ENCODE data around the gene MYL2.

Gene MYL2

GRCh38 chr12:110903511-110903910 is 16.9 kb downstream of the MYL2 start:
- no peaks in the 10 kb centered on the region for H3K9me3 ChIP-seq (ENCODE audit: severe bottlenecking)
- no peak for DNase-seq
- no peak overlapping the region for H3K4me3 ChIP-seq (ENCODE audit: low read depth, low read length)
- TF ChIP-seq CTCF (IDR thresholded peaks at IDR 0.05; ENCODE audit: low read depth, low read length), result no peak
- H3K36me3 ChIP-seq, result no peaks in the 10 kb centered on the region
- H3K27ac ChIP-seq, result no peak overlapping the region
- H3K27me3 ChIP-seq (ENCODE audit: insufficient read depth, low read depth, severe bottlenecking), result no peaks in the 10 kb centered on the region

GRCh38 chr12:110901401-110901800 is 19.0 kb downstream of the MYL2 start:
- no peaks in the 10 kb centered on the region for H3K9me3 ChIP-seq (ENCODE audit: severe bottlenecking)
- no peaks in the 10 kb centered on the region for H3K27me3 ChIP-seq (ENCODE audit: insufficient read depth, low read depth, severe bottlenecking)
- TF ChIP-seq CTCF (IDR thresholded peaks at IDR 0.05; ENCODE audit: low read depth, low read length), result no peak
- DNase-seq, result no peak
- H3K27ac ChIP-seq, result no peak overlapping the region
- no peak overlapping the region for H3K4me3 ChIP-seq (ENCODE audit: low read depth, low read length)
- H3K36me3 ChIP-seq, result no peaks in the 10 kb centered on the region

- Histone ChIP-seq H3K9me3 (ENCODE audit: severe bottlenecking) (peaks cover 2% of the 10 kb centered on the region), H3K27me3 (ENCODE audit: insufficient read depth, low read depth, severe bottlenecking) (peaks cover 3% of the 10 kb centered on the region), H3K4me3 (ENCODE audit: low read depth, low read length) (no peak overlapping the region), H3K36me3 (no peaks in the 10 kb centered on the region), H3K27ac (no peak overlapping the region)
- no peak for DNase-seq
- TF ChIP-seq CTCF (IDR thresholded peaks at IDR 0.05; ENCODE audit: low read depth, low read length), result no peak
Observed at GRCh38 chr12:110896559-110896958, 23.8 kb downstream of the MYL2 start.

GRCh38 chr12:110893956-110894355 is 26.4 kb downstream of the MYL2 start:
- no peak for TF ChIP-seq CTCF (IDR thresholded peaks at IDR 0.05; ENCODE audit: low read depth, low read length)
- Histone ChIP-seq H3K36me3 (no peaks in the 10 kb centered on the region), H3K4me3 (ENCODE audit: low read depth, low read length) (no peak overlapping the region), H3K27ac (no peak overlapping the region), H3K9me3 (ENCODE audit: severe bottlenecking) (peaks cover 2% of the 10 kb centered on the region), H3K27me3 (ENCODE audit: insufficient read depth, low read depth, severe bottlenecking) (peaks cover 3% of the 10 kb centered on the region)
- DNase-seq, result no peak

- Histone ChIP-seq H3K4me3 (ENCODE audit: low read depth, low read length) (no peak overlapping the region), H3K36me3 (no peaks in the 10 kb centered on the region), H3K9me3 (ENCODE audit: severe bottlenecking) (peaks cover 5% of the 10 kb centered on the region), H3K27ac (no peak overlapping the region), H3K27me3 (ENCODE audit: insufficient read depth, low read depth, severe bottlenecking) (peaks cover 3% of the 10 kb centered on the region)
- DNase-seq, result no peak
- TF ChIP-seq CTCF (IDR thresholded peaks at IDR 0.05; ENCODE audit: low read depth, low read length), result no peak
Observed at GRCh38 chr12:110889361-110889760, 31.0 kb downstream of the MYL2 start.

- no peak overlapping the region for H3K27ac ChIP-seq
- peaks cover 3% of the 10 kb centered on the region for H3K9me3 ChIP-seq (ENCODE audit: severe bottlenecking)
- no peak overlapping the region for H3K4me3 ChIP-seq (ENCODE audit: low read depth, low read length)
- peaks cover 1% of the 10 kb centered on the region for H3K27me3 ChIP-seq (ENCODE audit: insufficient read depth, low read depth, severe bottlenecking)
- no peaks in the 10 kb centered on the region for H3K36me3 ChIP-seq
- no peak for TF ChIP-seq CTCF (IDR thresholded peaks at IDR 0.05; ENCODE audit: low read depth, low read length)
- no peak for DNase-seq
Observed at GRCh38 chr12:110888256-110888991, 32.0 kb downstream of the MYL2 start.
